ENCODE measurements around the gene CENPU. TPM values are rescaled to one million over a fixed set of nuclear protein-coding genes. Genes with fewer than 3 reads are reported as not detected.

Gene CENPU
- total and polyA plus RNA-seq, 2 experiments from 2014 or later: 88.3 to 186 TPM

GRCh38 chr4:184728858-184729257 is 5.0 kb downstream of the CENPU start (continued):
- no peak for TF ChIP-seq STAT1 (IDR thresholded peaks at IDR 0.05; ENCODE audit: unreplicated experiment)
- TF ChIP-seq EZH2 (IDR thresholded peaks at IDR 0.05; ENCODE audit: low read depth, unreplicated experiment): no peak
- no peak for TF ChIP-seq ZNF114 (CRISPR knock-in tag; IDR thresholded peaks at IDR 0.05)
- no peak for TF ChIP-seq CTCF (conservative IDR thresholded peaks at IDR 0.05; ENCODE audit: low read depth in 2 of 2)
- no peak for TF ChIP-seq EZH2phosphoT487 (IDR thresholded peaks at IDR 0.05; ENCODE audit: unreplicated experiment)
- TF ChIP-seq REST (IDR thresholded peaks at IDR 0.05; ENCODE audit: unreplicated experiment): no peak
- no peak for TF ChIP-seq CREB1 (CRISPR knock-in tag; IDR thresholded peaks at IDR 0.05; ENCODE audit: low read depth)
- no peak for TF ChIP-seq ETS1 (IDR thresholded peaks at IDR 0.05)
- TF ChIP-seq NANOG (IDR thresholded peaks at IDR 0.05; ENCODE audit: borderline replicate concordance): no peak
- no peak for TF ChIP-seq ZNF331 (CRISPR knock-in tag; IDR thresholded peaks at IDR 0.05; ENCODE audit: low read depth)
- TF ChIP-seq POLR2AphosphoS5 (IDR thresholded peaks at IDR 0.05; ENCODE audit: low read depth): no peak

GRCh38 chr4:184727430-184727829 is 6.5 kb downstream of the CENPU start:
- Mint-ChIP-seq H3K36me3 (ENCODE audit: low read depth) (peaks cover 86% of the 10 kb centered on the region), H3K4me1 (peaks cover 22% of the 10 kb centered on the region), H3K4me3 (no peak overlapping the region), H3K9me3 (no peaks in the 10 kb centered on the region), H3K27me3 (ENCODE audit: insufficient read depth, low read depth, poor library complexity) (peaks cover 5% of the 10 kb centered on the region), H3K27ac (0 out of 2 replicates have a peak overlapping the region, but pooled peaks have one; percentile 6)
- Histone ChIP-seq H3K4me1 (ENCODE audit: insufficient read depth) (peaks cover 11% of the 10 kb centered on the region), H2AFZ (no peak overlapping the region), H3K9me2 (ENCODE audit: insufficient read depth) (no peaks in the 10 kb centered on the region), H3K4me2 (no peak overlapping the region), H3F3A (replicated peaks; ENCODE audit: low read depth) (peaks cover 2% of the 10 kb centered on the region; the same call in 1 of the 2 replicates), H3K4me3 (no peak overlapping the region), H3K27ac (ENCODE audit: low read depth) (no peak overlapping the region), H4K20me1 (replicated peaks; ENCODE audit: insufficient read depth) (peaks cover 57% of the 10 kb centered on the region), H3K79me2 (replicated peaks; ENCODE audit: insufficient read depth) (peaks cover 100% of the 10 kb centered on the region), H3K36me3 (ENCODE audit: insufficient read depth) (peaks cover 55% of the 10 kb centered on the region), H3K27me3 (ENCODE audit: insufficient read depth) (no peaks in the 10 kb centered on the region)
- TF ChIP-seq EZH2 (IDR thresholded peaks at IDR 0.05; ENCODE audit: low read depth, unreplicated experiment) (no peak), NANOG (IDR thresholded peaks at IDR 0.05; ENCODE audit: borderline replicate concordance) (no peak), ZNF114 (CRISPR knock-in tag; IDR thresholded peaks at IDR 0.05) (no peak), ETS1 (IDR thresholded peaks at IDR 0.05) (no peak), ZNF331 (CRISPR knock-in tag; IDR thresholded peaks at IDR 0.05; ENCODE audit: low read depth) (no peak), REST (IDR thresholded peaks at IDR 0.05; ENCODE audit: unreplicated experiment) (no peak), CREB1 (CRISPR knock-in tag; IDR thresholded peaks at IDR 0.05; ENCODE audit: low read depth) (no peak), CTCF (conservative IDR thresholded peaks at IDR 0.05; ENCODE audit: low read depth in 2 of 2) (no peak)
- DNase-seq (ENCODE audit: low spot score): no peak
- ATAC-seq: no peak

Measured in GM23338 (cell line).